GM18873 (cell line): ENCODE results near the gene LY6G5B.

Experiments
- ATAC-seq: cut with Tn5 transposase; IDR thresholded peaks from one replicate; pipeline ENCODE4 v1.9.1; 2021; ENCODE audit warnings: mild to moderate bottlenecking, moderate library complexity, moderate number of reproducible peaks; ENCODE audit not compliant: unreplicated experiment, low FRiP score

The LY6G5B gene

GRCh38 chr6:31669676-31670075, at the start of gene LY6G5B:
Gene LY6G5B (plus strand): TSS chr6:31669976. CDS start chr6:31670951, 975 bp downstream.
- no peak for ATAC-seq

- ATAC-seq = peak; percentile 24
These were observed 49.0 kb upstream of the LY6G5B start, which contains the start of gene PRRC2A for GRCh38 chr6:31620586-31621319. Gene PRRC2A (plus strand): TSS chr6:31620715. CDS start chr6:31622790, 2,075 bp downstream.

- no peak for ATAC-seq
These were observed 48.3 kb upstream of the LY6G5B start for GRCh38 chr6:31621320-31621939.

GRCh38 chr6:31621991-31622390, 47.8 kb upstream of the LY6G5B start:
- no peak for ATAC-seq

GRCh38 chr6:31622684-31623091, 47.1 kb upstream of the LY6G5B start:
- no peak for ATAC-seq

GRCh38 chr6:31624070-31624469, 45.7 kb upstream of the LY6G5B start:
- no peak for ATAC-seq

GRCh38 chr6:31626952-31627351, 42.8 kb upstream of the LY6G5B start:
- ATAC-seq = no peak

GRCh38 chr6:31627690-31628287, 42.0 kb upstream of the LY6G5B start:
- no peak for ATAC-seq

GRCh38 chr6:31629014-31629413, 40.8 kb upstream of the LY6G5B start:
- ATAC-seq = no peak

GRCh38 chr6:31630177-31630934, 39.4 kb upstream of the LY6G5B start:
- ATAC-seq = no peak

- no peak for ATAC-seq
These were observed 38.6 kb upstream of the LY6G5B start for GRCh38 chr6:31631209-31631608.

GRCh38 chr6:31631681-31632278, 38.0 kb upstream of the LY6G5B start:
- ATAC-seq = no peak

GRCh38 chr6:31632279-31632946, 37.4 kb upstream of the LY6G5B start:
- ATAC-seq = no peak

- no peak for ATAC-seq
These were observed 36.3 kb upstream of the LY6G5B start for GRCh38 chr6:31633447-31633846.

- ATAC-seq = no peak
These were observed 35.6 kb upstream of the LY6G5B start for GRCh38 chr6:31634131-31634530.

- ATAC-seq = no peak
These were observed 34.7 kb upstream of the LY6G5B start for GRCh38 chr6:31634969-31635575.

- no peak for ATAC-seq
These were observed 32.8 kb upstream of the LY6G5B start for GRCh38 chr6:31636698-31637596.

- ATAC-seq = no peak
These were observed 30.7 kb upstream of the LY6G5B start for GRCh38 chr6:31639043-31639442.

- no peak for ATAC-seq
These were observed 30.3 kb upstream of the LY6G5B start for GRCh38 chr6:31639449-31639861.
